ENCODE results near the gene FOXK1. TPM values are rescaled to one million over a fixed set of nuclear protein-coding genes. Genes with fewer than 3 reads are reported as not detected.
A peak's percentile ranks its signal among the peaks of the same experiment; 100 is the strongest.
"Not testable (repeated sequence)": the region's sequence is repeated elsewhere in the genome, so short reads cannot be mapped to it uniquely, and the experiment has no call there.

The FOXK1 gene
- total RNA-seq, result 10 to 100 TPM; 17.5 to 22.1 TPM
- long read RNA-seq, partial matches to known transcripts, result 0 of 7 reads
- long read RNA-seq, other reads (novel, unspliced or antisense), result 7 of 7 reads

GRCh38 chr7:4681886-4682620 is at the start of gene FOXK1:
FOXK1 (plus strand) TSS chr7:4682295; CDS start chr7:4682309, 14 bp downstream.
- intact Hi-C loops (cut with DNase I), result loop anchor here (2.0 to 5.0 kb wide), 4 partner anchors 35 to 70 kb away; no protein-coding TSS in a partner anchor
- peak; percentile 82 for DNase-seq
- peak; percentile 82 to 91 for ATAC-seq

DNA sequence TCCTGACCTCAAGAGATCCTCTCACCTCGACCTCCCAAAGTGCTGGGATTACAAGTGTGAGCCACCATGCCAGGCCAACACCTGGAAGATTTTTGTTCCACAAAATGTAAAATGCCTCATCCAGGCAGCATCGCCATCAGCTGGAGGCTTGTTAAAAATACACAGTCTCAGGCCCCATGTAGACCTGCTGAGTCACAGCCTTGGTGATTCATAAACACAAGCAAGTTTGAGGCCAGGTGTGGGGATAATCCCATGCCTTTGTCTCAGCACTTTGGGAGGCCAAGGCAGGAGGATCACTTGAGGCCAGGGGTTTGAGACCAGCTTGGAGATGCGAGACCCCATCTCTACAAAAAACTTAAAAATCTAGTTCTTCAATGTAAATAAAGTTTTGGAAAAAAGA is 49.1 kb upstream of the FOXK1 start:
- ATAC-seq (no peak), DNase-seq (no peak)
- intact Hi-C loops (cut with DNase I), result no loop called here

DNA sequence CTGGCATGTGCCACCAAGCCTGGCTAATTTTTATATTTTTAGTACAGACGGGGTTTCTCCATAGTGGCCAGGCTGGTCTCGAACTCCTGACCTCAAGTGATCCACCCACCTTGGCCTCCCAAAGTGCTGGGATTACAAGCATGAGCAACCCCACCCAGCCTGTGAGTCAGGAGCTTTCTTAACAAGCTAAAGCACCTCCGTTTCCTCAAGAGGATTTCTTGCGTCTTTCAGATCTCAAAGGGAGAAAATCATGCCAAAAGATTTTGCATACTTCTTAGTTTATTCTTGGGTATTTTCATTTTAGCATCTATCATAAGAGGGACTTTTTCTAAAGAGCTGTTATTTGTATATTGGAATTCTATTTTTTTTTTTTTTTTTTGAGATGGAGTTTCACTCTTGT is 47.9 kb upstream of the FOXK1 start:
- intact Hi-C loops (cut with DNase I), result no loop called here
- DNase-seq, result no peak
- ATAC-seq, result no peak

DNA sequence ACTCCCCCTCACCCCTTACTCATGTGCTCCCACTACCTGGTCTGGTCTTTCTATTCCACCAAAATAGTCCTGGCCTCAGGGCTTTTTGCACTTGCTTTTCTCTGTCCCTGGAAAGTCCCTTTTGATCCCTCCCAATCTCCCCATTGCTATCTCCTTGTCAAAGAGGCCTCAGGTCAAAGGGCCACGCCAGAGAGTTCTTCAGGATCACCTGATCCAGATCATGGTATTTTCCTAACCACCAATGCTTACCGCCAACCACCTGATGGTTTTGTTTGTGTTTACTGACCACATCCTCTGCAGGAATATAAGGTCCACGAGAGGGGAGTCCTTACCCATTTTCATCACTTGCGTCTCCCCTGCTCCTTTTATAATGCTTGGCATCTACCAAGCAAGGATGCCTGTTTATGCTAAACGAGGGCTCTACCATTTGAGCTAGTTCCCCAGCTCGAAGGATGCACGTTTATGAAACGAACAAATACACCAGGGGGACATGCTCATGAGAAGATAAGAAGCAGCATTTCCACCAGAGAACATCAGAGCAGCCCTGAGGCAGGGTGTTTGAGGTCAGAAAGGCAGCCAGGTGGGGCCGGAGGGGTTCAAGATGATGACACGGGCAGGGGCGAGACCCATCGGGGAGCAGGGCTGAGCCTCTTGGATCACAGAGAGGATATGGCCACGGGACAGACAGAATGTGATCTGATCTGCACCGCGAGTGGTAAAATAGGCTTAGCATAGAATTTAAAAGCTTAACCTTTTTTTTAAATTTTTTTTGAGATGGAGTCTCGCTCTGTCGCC is 43.1 kb upstream of the FOXK1 start:
- no peak for ATAC-seq
- no peak for DNase-seq
- intact Hi-C loops (cut with DNase I), result no loop called here

DNA sequence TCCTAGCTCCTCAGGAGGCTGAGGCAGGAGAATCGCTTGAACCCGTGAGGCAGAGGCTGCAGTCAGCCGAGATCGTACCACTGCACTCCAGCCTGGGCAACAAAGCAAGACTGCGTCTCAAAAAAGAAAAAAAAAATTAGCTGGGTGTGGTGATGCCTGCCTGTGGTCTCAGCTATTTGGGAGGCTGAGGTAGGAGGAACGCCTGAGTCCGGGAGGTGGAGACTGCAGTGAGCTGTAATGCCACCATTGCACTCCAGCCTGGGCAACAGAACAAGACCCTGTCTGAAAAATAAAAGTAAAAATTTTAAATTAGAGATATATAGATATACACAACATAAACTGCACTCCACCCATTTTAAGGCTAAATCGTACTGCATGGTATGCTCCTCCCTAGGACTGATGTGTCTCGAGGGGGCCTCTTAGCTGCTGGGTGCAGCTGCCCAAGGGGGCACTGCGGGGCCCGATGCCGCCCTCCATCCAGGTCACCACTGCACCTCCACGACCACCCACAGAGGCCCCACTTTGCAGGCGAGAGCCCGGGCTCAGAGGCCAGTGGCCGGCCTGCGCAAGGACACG is 40.9 kb upstream of the FOXK1 start:
- ATAC-seq (peak; percentile 1 to 21), DNase-seq (no peak)
- intact Hi-C loops (cut with DNase I), result loop anchor here in 1 of 2 donors (5.0 kb wide), 1 partner anchor 106 kb away; no protein-coding TSS in a partner anchor

DNA sequence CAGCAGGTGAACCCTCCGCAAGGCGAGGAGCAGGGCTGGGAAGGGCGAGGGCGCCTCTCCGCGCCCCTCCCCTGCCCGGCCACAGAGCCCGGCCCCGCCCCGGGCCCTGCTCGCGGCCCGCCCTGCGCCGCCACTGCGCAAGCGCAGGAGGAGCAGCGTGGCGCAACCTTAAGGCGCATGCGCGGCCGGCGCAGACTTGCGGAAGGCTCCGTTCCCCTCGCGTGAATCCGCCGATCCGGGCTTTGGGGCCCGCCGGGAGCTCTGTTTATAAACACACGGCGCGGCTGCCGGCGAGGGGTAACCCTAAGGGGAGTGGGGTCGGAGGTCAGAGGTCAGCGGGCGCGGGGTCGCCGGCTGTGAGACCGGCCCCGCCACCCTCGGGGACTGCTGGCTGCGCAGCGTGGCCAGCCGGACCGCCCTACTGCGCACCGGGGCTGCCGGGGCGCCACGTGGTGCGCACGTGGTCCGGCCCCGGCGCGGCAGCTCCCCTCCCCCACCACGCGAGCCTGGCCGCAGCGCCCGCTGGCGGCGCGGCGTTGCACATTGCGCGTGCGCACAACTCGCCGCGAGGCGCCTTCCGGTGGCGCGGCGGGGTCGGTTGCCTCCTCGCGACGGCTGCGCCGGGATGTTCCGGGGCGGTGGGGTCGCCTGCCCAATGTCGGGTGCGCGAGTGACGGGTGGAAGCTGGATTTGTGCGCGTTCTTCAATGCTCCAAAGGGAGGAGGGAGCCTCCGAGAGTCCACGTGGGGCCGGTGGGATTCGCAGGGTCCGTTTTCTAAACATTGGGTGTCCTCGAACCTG is 40.2 kb upstream of the FOXK1 start:
- intact Hi-C loops (cut with DNase I), result loop anchor here in 1 of 2 donors (2.0 to 5.0 kb wide), 2 partner anchors 39 to 105 kb away; no protein-coding TSS in a partner anchor
- DNase-seq (peak; percentile 96), ATAC-seq (peak; percentile 97 to 98)

DNA sequence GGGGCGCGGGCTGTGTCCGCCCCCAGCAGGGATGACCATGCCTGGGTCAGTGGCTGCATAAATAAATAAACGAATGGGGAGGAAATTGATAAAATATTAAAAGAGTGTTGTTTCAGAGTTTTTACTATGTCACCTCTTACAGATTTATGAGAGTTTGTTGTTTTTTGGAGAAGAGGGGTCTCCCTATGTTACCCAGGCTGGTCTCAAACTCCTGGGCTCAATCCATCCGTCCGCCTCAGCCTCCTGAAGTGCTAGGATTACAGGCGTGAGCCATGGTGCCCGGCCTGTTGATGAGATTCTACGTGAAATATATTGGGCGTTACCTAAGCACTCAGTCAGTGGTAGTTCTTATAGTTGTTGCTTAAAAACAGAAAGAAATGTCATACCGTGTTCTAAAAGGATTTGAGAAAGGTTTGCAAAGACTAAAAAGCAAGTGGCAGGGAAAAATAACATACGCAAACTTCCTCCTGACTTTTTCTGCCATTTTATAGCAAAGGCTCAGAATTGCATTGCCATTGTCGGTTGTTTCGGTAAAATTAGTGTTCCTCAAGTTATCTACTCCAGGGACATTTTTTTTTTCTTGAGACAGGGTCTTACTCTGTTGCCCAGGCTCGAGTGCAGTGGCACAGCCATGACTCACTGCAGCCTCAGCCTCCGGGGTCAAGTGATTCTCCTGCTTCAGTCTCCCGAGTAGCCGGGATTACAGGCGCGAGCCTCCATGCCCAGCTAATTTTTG is 39.5 kb upstream of the FOXK1 start:
- ATAC-seq (no peak), DNase-seq (no peak)
- intact Hi-C loops (cut with DNase I), result loop anchor here in 1 of 2 donors (2.0 to 5.0 kb wide), 2 partner anchors 38 to 105 kb away; no protein-coding TSS in a partner anchor

DNA sequence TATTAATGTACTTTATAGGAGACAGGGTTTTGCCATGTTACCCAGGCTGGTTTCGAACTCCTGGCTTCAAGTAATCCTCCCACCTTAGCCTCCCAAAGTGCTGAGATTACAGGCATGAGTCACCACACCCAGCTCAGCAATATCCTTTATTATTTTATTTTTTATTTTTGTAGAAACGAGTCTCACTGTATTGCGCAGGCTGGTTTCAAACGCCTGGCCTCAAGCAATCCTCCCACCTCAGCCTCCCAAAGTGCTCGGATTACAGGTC is 39.0 kb upstream of the FOXK1 start:
- DNase-seq, ATAC-seq: not testable (repeated sequence)
- intact Hi-C loops (cut with DNase I), result loop anchor here in 1 of 2 donors (2.0 to 5.0 kb wide), 2 partner anchors 38 to 104 kb away; no protein-coding TSS in a partner anchor

GRCh38 chr7:4645246-4645645 is 36.8 kb upstream of the FOXK1 start:
- ATAC-seq, result no peak
- intact Hi-C loops (cut with DNase I), result loop anchor here in 1 of 2 donors (5.0 kb wide), 1 partner anchor 37 kb away; the partner anchor contains the start of gene FOXK1
- DNase-seq, result no peak

DNA sequence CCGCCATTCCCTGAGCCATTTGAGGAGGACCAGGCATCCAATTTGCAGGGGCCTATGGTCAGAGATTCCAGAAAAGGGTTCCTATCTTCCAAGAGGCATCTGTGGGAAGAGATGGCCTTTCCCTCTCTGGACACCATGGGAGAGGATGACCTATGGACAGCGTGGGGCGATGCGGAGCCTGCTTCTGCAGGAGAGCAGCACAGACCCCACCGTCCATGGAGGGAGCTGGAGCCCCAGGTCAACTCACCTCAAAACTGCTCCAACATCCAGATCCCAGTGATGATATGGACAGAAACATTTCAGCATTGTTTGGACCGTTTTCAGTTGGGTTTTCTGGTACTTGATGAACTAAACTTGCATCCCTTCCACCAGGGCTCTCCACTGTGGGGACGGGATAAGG is 34.0 kb upstream of the FOXK1 start:
- intact Hi-C loops (cut with DNase I), result loop anchor here in 1 of 2 donors (5.0 kb wide), 1 partner anchor 34 kb away; the partner anchor contains the start of gene FOXK1
- ATAC-seq, result no peak
- DNase-seq, result no peak

GRCh38 chr7:4650433-4651047 is 31.6 kb upstream of the FOXK1 start:
- intact Hi-C loops (cut with DNase I), result no loop called here
- DNase-seq, result peak; percentile 60
- ATAC-seq, result peak; percentile 77

GRCh38 chr7:4653771-4654170 is 28.3 kb upstream of the FOXK1 start:
- DNase-seq, result no peak
- ATAC-seq, result no peak
- intact Hi-C loops (cut with DNase I), result no loop called here

GRCh38 chr7:4655311-4655710 is 26.8 kb upstream of the FOXK1 start:
- DNase-seq (no peak), ATAC-seq (no peak)
- intact Hi-C loops (cut with DNase I), result no loop called here

DNA sequence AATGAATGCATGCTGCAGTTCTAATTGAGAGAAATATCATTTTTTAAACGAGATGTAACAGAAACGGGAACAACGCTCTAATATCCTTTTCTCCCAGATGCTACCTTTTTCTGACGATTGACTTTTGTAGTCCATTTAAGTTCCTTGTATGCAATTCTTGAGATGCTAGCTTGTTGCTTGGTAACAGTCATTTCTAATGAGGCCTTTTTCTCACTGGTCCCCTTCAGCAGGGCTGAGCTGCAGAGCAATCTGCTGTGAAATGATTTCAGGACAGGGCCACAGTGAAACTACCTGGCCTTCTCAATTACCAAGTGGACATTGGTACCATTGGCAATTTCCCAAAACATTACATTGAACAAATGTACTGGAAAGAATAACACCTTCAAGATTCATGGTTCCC is 26.2 kb upstream of the FOXK1 start:
- intact Hi-C loops (cut with DNase I), result no loop called here
- DNase-seq (no peak), ATAC-seq (no peak)

- intact Hi-C loops (cut with DNase I), result no loop called here
- DNase-seq (no peak), ATAC-seq (no peak)
These were observed 24.3 kb upstream of the FOXK1 start for GRCh38 chr7:4657640-4658417.

DNA sequence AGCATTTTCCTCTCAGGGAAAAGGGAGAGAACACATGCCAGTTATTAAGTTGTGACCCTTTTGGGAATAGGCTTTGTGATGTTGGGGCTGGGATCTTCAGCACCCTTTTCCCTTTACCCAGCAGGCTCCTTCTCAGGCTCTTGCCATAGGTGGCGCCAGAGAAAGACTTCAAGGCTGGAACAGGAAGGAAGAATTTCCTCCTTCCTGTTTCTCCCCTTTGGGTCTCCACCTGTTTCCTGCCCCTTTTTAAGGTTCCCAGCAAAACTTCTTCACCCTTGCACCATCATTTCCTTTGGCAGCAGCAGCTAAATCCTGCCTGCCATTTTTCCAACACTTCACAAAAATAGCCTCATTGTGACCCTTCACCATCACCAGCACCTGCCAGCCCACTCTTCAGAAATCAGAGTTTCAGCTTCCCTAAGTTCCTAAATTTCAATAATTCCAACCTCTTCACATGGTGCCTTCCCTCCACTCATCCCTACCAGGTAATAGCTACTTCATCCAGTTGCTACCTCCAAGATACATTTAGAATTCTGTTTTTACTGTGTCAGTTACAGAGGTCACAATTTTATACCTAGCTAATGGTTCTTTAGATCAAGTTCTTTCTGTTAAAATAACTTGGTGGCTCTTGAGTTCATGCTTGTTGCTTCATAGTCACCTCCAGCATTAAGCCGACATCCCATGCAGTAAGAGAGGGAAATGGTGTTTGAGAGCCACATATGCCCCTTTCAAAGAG is 22.4 kb upstream of the FOXK1 start:
- ATAC-seq (no peak), DNase-seq (no peak)
- intact Hi-C loops (cut with DNase I), result no loop called here

All from left cardiac atrium (tissue), 4 donors.